Stimulated activated CD8-positive, alpha-beta memory T cell treated with anti-CD3 and anti-CD28 coated beads, Interleukin-7, amount 100 ng/mL, for 4 hours (primary cell): ENCODE measurements around the gene PNRC1.
"Not testable (repeated sequence)": the region's sequence is repeated elsewhere in the genome, so short reads cannot be mapped to it uniquely, and the experiment has no call there.

Experiments
- DNase-seq, 2 donors: peaks; one replicate each; pipeline ENCODE4 v3.0.0-alpha.2; 2020; ENCODE audit warnings: low read depth in 2 of 2

PNRC1 gene

GRCh38 chr6:89100114-89100513 is 19.6 kb downstream of the PNRC1 start:
- no peak for DNase-seq

DNA sequence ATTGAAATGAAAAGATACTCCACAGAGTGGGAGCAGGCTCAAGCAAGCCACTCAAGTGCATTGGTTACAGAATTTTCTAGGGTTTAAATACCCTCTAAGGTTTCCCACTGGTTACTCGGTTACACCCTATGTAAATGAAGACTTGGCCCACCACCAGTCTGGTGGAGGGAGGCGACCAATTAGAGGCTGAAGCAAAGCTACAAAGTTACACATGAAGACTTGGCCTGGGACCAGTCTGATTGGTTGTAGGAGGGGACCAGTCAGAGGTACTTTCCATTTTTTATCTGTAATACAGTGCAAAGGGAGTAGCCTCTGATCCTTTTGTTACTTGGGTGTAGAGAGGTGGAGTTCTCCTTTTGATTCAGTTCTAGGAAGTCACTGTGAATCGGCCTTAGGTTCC is 29.7 kb downstream of the PNRC1 start:
- DNase-seq: no peak

DNA sequence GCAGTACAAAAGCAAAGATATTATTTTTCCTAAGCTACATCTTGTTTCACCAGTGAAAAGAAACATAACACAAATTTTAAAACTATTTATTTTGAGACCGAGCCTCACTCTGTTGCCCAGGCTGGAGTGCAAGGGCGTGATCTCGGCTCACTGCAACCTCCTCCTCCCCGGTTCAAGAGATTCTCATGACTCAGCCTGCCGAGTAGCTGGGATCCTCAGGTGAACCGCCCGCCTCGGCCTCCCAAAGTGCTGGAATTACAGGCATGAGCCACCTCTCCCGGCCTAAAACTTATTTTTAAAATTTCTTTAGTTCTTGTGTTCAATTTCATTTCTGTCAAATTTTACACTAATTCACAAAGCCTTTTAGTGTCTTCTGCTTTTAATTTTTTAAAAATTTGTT is 31.4 kb downstream of the PNRC1 start:
- no peak for DNase-seq

DNA sequence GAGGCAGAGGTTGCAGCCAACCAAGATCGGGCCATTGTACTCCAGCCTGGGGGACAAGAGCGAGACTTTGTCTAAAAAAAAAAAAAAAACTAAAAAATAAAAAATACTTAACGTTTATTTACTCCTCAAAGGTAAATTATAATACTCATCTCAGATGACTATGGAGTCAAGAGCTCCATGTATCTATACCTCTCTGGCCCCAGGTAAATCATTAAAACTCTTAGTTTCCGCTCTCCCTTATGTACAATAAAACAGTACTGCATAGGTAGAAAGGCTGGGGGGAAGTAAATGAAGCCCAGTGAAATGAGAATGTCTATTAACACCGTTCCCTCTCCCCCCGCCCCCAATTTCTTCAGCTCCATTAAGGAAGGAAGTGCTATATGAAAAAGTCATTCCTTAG is 36.2 kb downstream of the PNRC1 start:
- no peak for DNase-seq

DNA sequence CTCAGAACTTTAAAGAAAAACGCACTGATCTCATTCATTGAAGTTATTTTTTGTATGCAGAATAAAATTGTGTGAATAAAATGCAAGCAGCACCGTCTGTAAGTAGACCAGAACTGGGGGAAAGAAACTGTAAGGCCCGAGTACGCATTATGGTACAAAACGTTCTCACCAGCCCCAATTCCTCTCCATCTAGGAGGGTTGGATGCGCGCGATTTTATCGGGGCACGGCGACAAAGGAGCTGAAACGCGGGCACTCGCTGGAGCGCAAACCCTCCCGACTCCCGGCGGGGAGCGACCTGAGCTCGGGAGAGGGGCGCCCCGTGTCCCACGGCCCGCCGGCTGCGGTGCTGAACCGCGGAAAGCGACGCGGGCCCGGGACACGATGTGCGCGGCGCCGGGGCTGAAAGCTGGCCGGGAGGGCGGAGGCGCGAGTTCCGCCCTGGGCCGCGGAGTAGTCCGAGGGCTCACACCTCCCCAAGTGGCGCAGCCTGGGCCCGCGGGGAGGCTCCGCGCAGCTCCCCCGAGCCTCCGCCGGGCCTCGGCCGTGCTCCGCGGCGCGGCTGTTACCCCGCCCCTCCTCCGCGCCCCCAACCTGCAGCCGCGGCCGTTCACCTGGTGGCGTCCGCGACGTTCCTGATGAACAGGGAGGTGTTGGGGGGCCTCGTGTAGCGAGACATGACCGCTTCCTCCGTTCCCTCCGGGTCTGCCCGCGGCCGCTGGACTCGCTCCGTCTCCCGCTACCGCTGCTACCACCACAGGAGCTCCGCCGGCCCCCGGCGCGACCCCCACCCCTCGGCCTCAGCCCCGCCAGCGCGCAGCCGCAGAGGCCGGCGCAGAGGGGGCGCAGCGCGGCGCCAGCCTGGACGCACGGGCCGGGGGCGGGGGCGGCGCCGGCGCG is 36.9 kb downstream of the PNRC1 start, which contains the start of gene SRSF12:
TSS of gene SRSF12 (minus strand) at position 861 of the 898 bp plus-strand sequence. CDS start at position 677, 184 bp downstream.
- peak in 1 of 2 donors; percentile 41 for DNase-seq

DNA sequence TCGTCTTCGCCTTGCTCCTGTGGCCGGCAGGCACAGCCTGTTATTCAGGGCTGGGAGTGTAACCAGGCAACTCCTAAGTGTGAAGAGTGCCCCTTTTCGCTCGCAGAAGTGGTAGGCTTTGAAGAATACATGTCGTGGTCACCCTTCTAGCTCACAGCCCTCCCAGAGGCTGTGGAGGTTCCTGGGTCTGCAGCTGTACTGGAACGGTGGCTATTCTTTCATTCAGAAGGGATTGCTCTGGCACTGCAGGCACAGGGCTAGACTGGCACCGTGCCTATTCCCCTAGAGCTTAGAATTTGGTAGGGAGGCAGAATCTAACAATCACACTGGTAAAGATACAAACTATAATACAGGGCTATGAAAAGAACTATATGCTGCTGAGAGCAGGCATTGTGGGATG is 38.4 kb downstream of the PNRC1 start:
- no peak for DNase-seq

GRCh38 chr6:89120371-89120770 is 39.8 kb downstream of the PNRC1 start:
- DNase-seq: no peak

DNA sequence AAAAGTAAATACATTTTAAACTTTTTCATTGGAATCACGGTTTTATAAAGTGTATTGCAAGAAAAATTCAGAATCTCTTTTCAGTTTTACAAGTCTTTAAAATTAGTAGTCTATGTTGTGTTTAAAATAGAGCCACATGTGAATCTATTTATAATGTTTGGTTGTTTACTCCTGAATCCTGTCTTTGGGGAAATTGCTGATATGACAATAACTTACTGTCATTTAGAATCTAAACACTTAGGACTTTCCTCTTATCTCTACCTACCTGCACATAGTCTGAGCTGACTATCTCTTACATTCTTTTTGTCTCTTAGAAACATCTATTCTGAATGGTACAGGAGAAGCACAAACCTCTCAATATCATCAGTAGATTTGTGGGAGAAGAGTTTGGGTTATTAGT is 41.4 kb downstream of the PNRC1 start:
- no peak for DNase-seq

GRCh38 chr6:89122625-89123024 is 42.1 kb downstream of the PNRC1 start:
- DNase-seq: no peak

- not testable (repeated sequence) for DNase-seq
Observed at GRCh38 chr6:89128256-89128671, 47.7 kb downstream of the PNRC1 start.

DNA sequence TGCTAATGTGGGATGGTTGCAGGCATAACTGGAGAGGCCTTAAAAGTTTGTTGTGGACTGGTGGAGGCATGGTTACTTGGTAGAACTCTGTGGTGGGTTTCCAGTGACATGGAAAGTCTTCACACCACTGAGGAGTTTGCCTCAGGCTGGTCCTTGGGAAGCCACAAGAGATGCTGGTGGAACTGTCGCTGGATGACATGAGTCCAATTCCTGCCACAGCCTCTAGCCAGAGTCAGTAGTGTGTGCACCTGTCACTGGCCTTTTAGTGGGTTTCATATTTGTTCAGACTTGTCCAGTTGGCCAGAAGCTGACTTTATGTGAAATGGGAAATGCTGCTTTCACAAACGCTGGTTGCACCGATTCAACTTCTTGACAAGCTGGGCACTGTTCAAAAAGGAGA is 51.0 kb downstream of the PNRC1 start:
- no peak for DNase-seq

GRCh38 chr6:89132057-89132456 is 51.5 kb downstream of the PNRC1 start:
- no peak for DNase-seq

DNA sequence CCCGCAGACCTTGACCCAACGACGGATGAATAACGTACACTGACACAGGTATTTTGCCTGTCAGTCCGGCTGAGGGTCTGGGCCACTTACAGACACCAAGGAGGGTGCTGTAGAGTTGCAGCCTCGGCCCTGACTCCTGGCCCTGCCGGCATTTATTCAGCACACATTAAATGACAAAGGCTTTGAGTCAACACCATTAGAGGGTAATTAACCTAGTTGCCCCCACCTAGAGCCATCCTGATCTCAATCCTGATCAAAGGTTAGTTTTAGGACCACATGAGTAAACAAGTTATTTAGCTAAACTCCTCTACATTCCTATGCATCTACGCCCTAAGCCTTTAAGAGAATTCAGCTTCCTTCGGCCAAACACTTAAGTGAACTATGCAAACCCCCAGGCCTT is 53.4 kb downstream of the PNRC1 start:
- no peak for DNase-seq

- DNase-seq: no peak
Observed at GRCh38 chr6:89134723-89135122, 54.2 kb downstream of the PNRC1 start.
